Activated CD8-positive, alpha-beta memory T cell treated with anti-CD3 and anti-CD28 coated beads, Interleukin-2, amount 50 U/mL, for 48 hours (primary cell): Measurements from ENCODE around the gene OLFM4.

Experiments used
- DNase-seq: peaks from one replicate; pipeline ENCODE4 v3.0.0-alpha.2; 2020

OLFM4 gene

GRCh38 chr13:53014495-53015443 is 13.8 kb upstream of the OLFM4 start:
- no peak for DNase-seq

DNA sequence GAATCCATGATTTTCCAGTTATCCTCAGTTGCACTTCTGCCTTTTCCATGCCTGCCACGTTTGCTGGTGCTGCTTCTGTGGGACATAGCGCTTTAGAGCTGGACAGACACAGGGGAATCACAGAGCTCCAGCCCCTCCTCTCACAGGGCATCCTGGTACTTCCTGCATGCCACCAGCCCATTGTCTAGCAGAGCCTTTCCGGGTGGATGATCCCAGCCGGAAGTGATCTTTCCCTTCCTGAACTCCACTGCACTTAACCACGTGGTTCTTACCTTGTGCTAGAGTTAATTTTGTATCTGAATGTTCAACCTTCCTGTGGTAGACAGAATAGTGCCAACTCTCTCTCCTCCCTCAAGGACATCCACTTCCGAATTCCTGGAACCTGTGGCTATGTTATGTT is 12.6 kb upstream of the OLFM4 start:
- no peak for DNase-seq

DNA sequence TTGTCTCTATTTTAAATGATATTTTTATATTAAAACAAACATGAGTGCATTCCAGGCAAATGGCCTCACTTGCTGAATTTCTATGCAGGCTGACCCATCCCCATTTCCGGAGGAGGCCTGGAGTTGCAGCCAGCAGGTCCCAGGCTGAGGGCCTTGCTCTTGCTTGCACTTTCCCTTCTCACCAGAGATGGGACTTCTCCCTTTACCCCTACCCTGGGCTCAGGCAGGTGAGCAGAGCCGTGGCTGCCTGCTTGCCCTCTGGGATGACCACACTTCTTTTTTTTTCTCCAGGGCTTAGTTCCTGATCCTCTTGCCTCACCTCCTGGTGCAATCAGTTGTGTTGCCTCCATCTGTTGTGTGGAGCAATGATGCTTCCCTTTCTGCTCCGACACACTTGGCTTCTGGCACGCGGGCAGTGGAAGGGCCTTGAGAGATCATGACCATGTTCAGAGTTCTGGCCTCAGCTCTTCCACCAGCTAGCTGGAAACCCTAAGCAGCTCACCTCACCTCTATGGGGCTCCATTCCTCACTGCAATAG is 11.1 kb upstream of the OLFM4 start:
- DNase-seq: no peak

DNA sequence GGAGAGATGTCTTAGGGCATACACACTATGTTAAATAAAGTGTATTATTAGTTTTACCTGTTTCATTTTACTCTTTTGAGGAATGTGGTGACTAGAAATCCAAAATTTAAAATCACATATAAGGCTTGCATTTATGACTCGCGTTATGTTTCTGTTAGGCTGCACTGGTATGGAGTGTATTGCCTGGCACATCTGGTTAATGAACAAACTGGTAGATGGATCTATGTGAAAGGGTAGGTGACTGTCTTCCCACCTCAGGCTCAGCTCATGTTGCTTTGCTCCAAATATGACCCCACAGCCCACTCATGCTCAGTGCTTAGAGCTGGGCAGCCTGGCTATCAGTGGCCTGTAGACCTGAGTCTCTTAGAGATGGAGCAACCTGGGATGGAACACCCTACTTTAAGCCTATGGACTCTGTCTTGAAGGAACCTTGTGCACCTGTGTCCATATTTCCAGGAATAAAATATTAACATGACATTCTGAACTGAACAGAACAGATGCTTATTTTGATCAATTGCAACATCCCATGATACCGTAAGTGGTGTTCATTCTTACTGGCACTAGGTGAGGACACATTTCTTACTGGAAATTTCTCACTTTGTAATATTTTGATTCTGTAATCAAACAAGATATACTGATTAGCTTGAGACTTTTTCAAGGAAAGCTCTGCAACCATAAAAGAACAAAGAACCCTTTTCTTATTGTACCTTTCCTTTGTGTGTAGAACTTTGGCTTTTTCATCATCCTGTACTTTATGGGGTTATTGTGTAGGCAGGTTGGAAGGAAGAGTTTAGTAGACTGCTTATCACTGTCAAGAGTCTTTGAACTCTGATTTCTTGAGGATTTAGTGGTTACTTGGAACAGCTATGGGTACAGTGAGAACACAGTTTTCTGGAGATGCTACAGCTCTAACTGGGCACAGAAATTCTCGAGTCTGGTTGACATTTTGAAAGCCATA is 9.6 kb upstream of the OLFM4 start:
- DNase-seq: no peak

GRCh38 chr13:53020764-53021335 is 7.8 kb upstream of the OLFM4 start:
- DNase-seq: no peak

- DNase-seq: no peak
Observed at GRCh38 chr13:53023246-53023645, 5.4 kb upstream of the OLFM4 start.

GRCh38 chr13:53028063-53028462 is 550 bp upstream of the OLFM4 start:
- DNase-seq: no peak

DNA sequence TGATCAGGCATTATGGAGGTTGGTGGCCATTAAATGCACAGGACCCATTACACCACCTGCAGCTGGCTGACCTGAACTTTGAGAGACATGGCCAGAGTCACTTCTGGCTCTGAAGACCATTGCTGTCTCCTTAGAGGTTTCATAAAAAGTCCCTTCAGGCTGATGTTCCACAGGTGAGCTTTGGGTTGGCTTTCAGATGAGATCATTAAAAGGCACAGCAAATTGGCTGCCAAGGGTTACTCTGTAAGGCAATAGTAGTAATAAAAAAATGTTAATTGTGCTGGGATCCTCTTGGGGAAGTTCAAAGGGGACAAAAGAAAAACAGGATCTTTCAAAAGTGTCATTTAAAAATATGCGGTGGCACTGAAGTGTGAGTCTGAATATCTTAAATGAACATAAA is 4.2 kb downstream of the OLFM4 start:
- no peak for DNase-seq

- no peak for DNase-seq
Observed at GRCh38 chr13:53038993-53039392, 10.4 kb downstream of the OLFM4 start.

- no peak for DNase-seq
Observed at GRCh38 chr13:53041968-53042516, 13.4 kb downstream of the OLFM4 start.

GRCh38 chr13:53042877-53043276 is 14.3 kb downstream of the OLFM4 start:
- no peak for DNase-seq

DNA sequence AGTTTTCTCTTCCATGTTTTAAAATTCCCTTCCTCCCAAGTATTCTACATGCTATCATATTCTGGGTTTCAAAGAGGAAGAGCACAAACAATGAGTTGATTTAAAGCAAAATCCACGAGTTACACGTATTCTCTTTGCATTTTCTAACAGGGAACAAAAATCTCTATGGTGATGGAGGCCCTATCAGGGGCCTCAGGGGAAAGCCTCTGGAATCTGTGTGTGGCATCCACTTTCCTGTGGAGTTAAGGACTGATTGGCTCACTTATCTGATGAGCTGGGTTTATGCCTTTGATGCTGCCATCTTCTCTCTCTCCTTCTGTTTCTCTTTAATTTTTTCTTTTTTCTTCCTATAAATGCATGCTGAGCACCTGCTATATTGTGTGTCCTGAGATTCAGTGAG is 14.8 kb downstream of the OLFM4 start:
- no peak for DNase-seq

DNA sequence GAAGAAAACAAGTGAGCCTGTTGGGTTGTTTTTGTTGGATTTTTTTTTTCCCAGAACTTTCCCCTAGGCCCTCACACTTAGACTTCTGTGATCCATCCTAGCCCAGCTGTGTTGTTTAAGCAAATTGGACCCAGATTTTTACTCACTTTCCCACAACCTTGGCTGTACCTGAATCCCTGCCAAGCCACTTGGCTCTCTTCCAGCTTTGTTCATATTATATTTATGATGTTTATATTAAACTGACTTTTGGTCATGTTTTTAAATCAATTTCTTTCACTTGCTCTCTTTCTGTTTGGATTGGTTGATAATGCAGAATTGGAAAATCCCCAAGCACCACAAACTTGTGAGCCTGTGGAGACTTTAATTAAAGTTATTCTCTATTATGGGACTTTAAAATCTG is 16.6 kb downstream of the OLFM4 start:
- DNase-seq: no peak

GRCh38 chr13:53048880-53049279 is 20.3 kb downstream of the OLFM4 start:
- DNase-seq: no peak

GRCh38 chr13:53050151-53050550 is 21.5 kb downstream of the OLFM4 start:
- no peak for DNase-seq

GRCh38 chr13:53052675-53053074 is 24.1 kb downstream of the OLFM4 start:
- no peak for DNase-seq

DNA sequence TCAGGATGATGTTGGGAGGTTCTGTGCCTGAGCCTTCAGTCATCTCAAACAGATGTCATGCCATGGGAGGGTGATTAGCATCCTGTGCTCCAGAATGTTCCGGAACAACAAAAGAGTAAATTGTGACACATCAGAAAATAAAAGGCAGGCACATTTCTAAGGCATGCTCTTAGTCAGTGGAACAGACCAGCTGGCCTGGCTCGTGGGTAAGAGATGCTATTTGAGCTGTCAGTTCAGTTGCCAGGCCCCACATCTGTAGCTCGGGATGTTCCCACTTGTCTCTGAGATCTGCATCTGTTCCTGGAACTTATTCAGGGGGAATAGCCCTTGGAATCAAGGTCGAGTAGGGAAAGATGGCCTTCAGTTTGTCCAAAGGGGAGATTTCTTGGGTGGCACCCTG is 26.0 kb downstream of the OLFM4 start:
- DNase-seq: no peak

- no peak for DNase-seq
Observed at GRCh38 chr13:53058065-53058679, 29.6 kb downstream of the OLFM4 start.

DNA sequence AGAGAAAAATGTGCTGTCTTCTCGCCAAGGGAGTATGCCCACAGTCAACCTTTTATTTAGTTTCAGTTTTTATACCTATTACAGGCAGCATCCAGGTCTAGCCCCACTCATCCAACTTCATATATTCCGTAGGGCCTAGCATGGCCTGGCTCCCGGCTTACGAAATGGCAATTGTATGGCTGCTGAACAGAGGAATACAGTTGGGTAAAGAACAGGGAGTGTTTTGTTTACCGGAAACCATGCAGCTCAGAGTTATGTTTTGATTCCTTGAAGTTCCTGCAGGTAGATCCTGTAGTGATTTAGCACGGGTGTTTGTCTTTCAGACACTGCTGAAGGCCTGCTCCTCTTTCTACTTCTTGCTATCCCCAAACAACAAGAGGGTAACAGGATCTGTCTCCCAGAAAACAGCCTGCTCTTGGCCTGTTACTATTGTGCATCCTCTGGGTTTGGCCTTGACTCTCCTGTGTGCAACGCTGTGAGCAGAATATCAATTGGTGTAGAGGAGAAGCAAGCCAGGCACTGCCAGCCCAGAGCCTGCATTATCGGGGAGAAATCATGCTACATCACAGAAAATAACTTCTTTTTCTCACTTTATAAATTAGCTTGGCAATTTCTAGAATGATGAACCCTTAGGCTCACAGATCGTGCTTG is 32.4 kb downstream of the OLFM4 start:
- DNase-seq: no peak

DNA sequence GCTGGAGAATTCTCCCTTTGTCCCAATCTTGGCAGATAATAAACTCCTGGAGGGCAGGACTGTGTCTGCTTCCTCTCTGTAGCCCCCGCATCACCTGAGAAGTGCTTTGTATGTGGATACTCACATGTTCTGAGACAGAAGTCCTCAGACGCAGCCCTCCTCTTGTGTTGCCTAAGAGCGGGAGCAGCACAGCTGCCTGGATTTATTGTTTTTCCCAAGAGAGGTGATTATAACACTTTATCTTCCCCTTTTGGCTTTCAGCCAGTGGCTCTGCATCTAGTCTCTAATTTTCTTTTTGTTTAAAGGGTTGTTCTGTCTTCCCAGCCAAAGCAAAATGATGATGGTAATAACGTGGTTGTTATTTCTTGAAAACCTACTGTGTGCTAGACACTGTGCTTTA is 36.1 kb downstream of the OLFM4 start:
- DNase-seq: no peak

DNA sequence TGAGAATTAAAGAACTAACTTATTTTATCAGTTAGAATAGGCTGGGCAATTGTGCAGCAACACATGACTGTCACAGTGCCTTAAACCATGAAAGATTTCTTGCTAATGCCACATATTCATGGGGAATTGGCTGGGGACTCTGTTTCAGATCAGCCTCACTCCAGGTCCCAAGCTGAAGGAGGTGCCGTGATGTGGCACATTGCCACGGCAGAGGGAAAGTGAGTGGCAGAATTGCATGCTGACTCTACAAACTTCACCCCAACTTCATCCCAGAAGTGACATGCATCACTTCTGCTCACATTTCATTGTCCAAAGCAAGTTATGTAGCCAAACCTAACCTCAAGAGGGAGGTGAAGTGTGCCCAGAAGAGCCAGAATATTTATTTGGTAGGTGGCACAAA is 37.8 kb downstream of the OLFM4 start:
- no peak for DNase-seq
